Smooth muscle cell (in vitro differentiated cells): ENCODE data around the gene TSPAN4. TPM values are rescaled to one million over a fixed set of nuclear protein-coding genes. Genes with fewer than 3 reads are reported as not detected.
A peak's percentile ranks its signal among the peaks of the same experiment; 100 is the strongest.

Source experiments
- DNase-seq: peaks from one replicate; lab custom pipeline; 2025; ENCODE audit not compliant: unreplicated experiment; lab: John Stamatoyannopoulos, UW
- H2AFZ ChIP-seq: fragments of 200-600 bp; sonication (generic); 2 replicates; pipeline ENCODE4 v1.6.0; 2016; ENCODE audit warnings: antibody characterized with exemption, low read depth, mild to moderate bottlenecking
- H3F3A ChIP-seq: fragments of 200-600 bp; sonication (generic); 2 replicates; pipeline ENCODE4 v1.6.0; 2017; ENCODE audit warnings: antibody characterized with exemption, low read depth
- H3K27ac ChIP-seq: fragments of 200-600 bp; sonication (generic); 2 replicates; pipeline ENCODE4 v1.5.1; 2016; ENCODE audit warnings: low read depth, mild to moderate bottlenecking
- H3K27me3 ChIP-seq: fragments of 200-600 bp; sonication (generic); 2 replicates; pipeline ENCODE4 v1.6.1; 2016; ENCODE audit warnings: low read depth, mild to moderate bottlenecking
- H3K36me3 ChIP-seq: fragments of 200-600 bp; sonication (generic); 2 replicates; pipeline ENCODE4 v1.5.1; 2016; ENCODE audit warnings: low read depth
- H3K4me1 ChIP-seq: fragments of 200-600 bp; sonication (generic); 2 replicates; pipeline ENCODE4 v1.5.1; 2016; ENCODE audit warnings: low read depth
- H3K4me2 ChIP-seq: fragments of 200-600 bp; sonication (generic); 2 replicates; pipeline ENCODE4 v1.6.0; 2016; ENCODE audit warnings: mild to moderate bottlenecking
- H3K4me3 ChIP-seq: fragments of 200-600 bp; sonication (generic); 2 replicates; pipeline ENCODE4 v1.5.1; 2016; ENCODE audit warnings: mild to moderate bottlenecking
- H3K79me2 ChIP-seq: fragments of 200-600 bp; sonication (generic); 2 replicates; pipeline ENCODE4 v1.6.0; 2016; ENCODE audit warnings: low read depth, mild to moderate bottlenecking
- H3K9ac ChIP-seq: fragments of 200-600 bp; sonication (generic); 2 replicates; pipeline ENCODE4 v1.6.0; 2016; ENCODE audit warnings: low read depth
- H3K9me3 ChIP-seq: fragments of 200-600 bp; sonication (generic); replicated peaks from 2 replicates; pipeline ENCODE4 v1.5.1; 2016; ENCODE audit warnings: low read depth
- H4K20me1 ChIP-seq: fragments of 200-600 bp; sonication (generic); 2 replicates; pipeline ENCODE4 v1.6.0; 2016; ENCODE audit warnings: low read depth
- WGBS: methylation state at CpG from one replicate; pipeline ENCODE4 v1.1.7; 2016; ENCODE audit warnings: low lambda C conversion rate; 5-methylcytosine and 5-hydroxymethylcytosine counted together
- polyA plus RNA-seq: library from polyadenylated mRNA; unstranded; fragments of >200 nt; fragmentation: Nextera tagmentation; extraction: Ambion mirVana; gene quantifications from 2 replicates; pipeline ENCODE4 v1.2.1, GENCODE V29; 2016
- total RNA-seq: library from RNA; depleted of rRNA; stranded (reverse); fragments of >200 nt; gene quantifications from 2 replicates; pipeline ENCODE4 v1.2.3, GENCODE V29; 2014
- TF ChIP-seq, protein P1 (sequence below): fragments of 200-600 bp; sonication (generic); IDR thresholded peaks from 2 replicates; pipeline ENCODE4 v1.5.1; 2017; ENCODE audit warnings: borderline replicate concordance, mild to moderate bottlenecking, antibody characterized with exemption; ENCODE audit not compliant: insufficient read depth, poor library complexity, severe bottlenecking

The TSPAN4 gene
- total and polyA plus RNA-seq, 2 experiments from 2014 or later, result 68.2 to 179 TPM

- Histone ChIP-seq H3K4me1 (peaks cover 40% of the 10 kb centered on the region), H3K36me3 (no peaks in the 10 kb centered on the region), H4K20me1 (peaks cover 43% of the 10 kb centered on the region), H3F3A (peaks cover 6% of the 10 kb centered on the region), H2AFZ (no peak overlapping the region), H3K4me3 (peak overlapping the region; percentile 48), H3K9ac (no peak overlapping the region), H3K4me2 (peak overlapping the region; percentile 83), H3K79me2 (no peaks in the 10 kb centered on the region), H3K27me3 (peaks cover 65% of the 10 kb centered on the region), H3K9me3 (no peaks in the 10 kb centered on the region), H3K27ac (no peak overlapping the region)
- no peak for DNase-seq
- TF ChIP-seq, protein P1, sequence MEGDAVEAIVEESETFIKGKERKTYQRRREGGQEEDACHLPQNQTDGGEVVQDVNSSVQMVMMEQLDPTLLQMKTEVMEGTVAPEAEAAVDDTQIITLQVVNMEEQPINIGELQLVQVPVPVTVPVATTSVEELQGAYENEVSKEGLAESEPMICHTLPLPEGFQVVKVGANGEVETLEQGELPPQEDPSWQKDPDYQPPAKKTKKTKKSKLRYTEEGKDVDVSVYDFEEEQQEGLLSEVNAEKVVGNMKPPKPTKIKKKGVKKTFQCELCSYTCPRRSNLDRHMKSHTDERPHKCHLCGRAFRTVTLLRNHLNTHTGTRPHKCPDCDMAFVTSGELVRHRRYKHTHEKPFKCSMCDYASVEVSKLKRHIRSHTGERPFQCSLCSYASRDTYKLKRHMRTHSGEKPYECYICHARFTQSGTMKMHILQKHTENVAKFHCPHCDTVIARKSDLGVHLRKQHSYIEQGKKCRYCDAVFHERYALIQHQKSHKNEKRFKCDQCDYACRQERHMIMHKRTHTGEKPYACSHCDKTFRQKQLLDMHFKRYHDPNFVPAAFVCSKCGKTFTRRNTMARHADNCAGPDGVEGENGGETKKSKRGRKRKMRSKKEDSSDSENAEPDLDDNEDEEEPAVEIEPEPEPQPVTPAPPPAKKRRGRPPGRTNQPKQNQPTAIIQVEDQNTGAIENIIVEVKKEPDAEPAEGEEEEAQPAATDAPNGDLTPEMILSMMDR, result no peak
- WGBS, result 7% methylated on average over 49 of the region's 66 CpGs
These were observed 15.3 kb upstream of the TSPAN4 start for GRCh38 chr11:827146-827896.

DNA sequence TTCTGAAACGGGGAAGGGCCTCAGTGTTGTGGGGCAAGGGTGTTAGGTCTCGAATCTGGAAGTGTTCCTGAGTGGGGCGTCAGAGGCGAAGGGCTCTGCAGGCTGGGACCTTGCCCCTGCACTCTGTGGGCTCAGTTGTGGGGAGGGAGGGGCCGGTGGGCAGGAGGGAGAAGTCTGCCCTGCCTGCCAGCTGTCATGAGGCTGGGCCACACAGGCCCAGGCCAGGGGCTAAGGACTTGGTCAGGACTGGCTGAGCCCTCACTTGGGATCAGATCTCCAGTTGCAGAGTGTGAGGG is 14.8 kb upstream of the TSPAN4 start, which contains the start of gene CRACR2B:
TSS of gene CRACR2B (plus strand) at position 23 of the 296 bp plus-strand sequence. CDS start 689 bp downstream, outside the sequence.
- TF ChIP-seq, protein P1, result no peak
- H3K4me2 ChIP-seq, result peak within 1 kb of the TSS; percentile 83
- H3K4me1 ChIP-seq, result peaks cover 42% of the 10 kb centered on the region
- no peak within 1 kb of the TSS for H3K27ac ChIP-seq
- DNase-seq, result no peak
- H3K9me3 ChIP-seq, result no peaks in the 10 kb centered on the region
- no peak within 1 kb of the TSS for H3K9ac ChIP-seq
- no peaks in the 10 kb centered on the region for H3K79me2 ChIP-seq
- H3K27me3 ChIP-seq, result peaks cover 65% of the 10 kb centered on the region
- H4K20me1 ChIP-seq, result peaks cover 40% of the 10 kb centered on the region
- H3K4me3 ChIP-seq, result peak within 1 kb of the TSS; percentile 48
- H3K36me3 ChIP-seq, result no peaks in the 10 kb centered on the region
- H2AFZ ChIP-seq, result no peak within 1 kb of the TSS
- WGBS, result 64% methylated on average over 5 of the region's 5 CpGs
- H3F3A ChIP-seq, result peaks cover 6% of the 10 kb centered on the region

DNA sequence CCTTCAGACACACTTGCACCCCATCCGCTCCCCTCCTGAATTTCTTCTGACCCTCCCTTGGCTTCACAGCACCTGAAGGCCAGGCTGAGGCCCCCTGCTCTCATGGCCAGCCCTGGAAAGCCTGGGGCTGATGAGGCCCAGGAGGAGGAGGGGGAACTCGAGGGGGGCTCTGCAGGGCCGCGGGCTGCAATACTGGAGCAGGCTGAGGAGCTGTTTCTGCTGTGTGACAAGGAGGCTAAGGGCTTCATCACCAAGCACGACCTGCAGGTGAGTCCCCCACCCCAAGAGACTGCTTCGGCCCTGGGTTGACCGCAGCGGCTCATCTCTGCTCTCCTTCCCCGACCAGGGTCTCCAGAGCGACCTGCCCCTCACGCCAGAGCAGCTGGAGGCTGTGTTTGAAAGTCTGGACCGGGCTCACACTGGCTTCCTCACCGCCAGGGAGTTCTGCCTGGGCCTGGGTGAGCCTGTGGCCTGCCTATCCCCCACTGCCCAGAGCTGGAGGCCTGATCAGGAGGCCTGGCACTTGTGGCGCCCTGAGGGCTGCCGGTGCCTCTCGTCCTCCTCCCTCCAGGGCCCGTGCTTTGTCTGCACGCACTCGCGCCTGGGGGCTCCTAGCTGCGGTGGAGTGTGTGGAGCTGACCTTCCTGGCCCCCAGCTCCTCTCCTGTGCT is 14.0 kb upstream of the TSPAN4 start:
- Histone ChIP-seq H4K20me1 (peaks cover 35% of the 10 kb centered on the region), H3F3A (peaks cover 6% of the 10 kb centered on the region), H3K36me3 (no peaks in the 10 kb centered on the region), H3K4me1 (peaks cover 42% of the 10 kb centered on the region), H3K27ac (no peak overlapping the region), H3K9me3 (no peaks in the 10 kb centered on the region), H2AFZ (no peak overlapping the region), H3K79me2 (peaks cover 5% of the 10 kb centered on the region), H3K4me3 (no peak overlapping the region), H3K4me2 (peak overlapping the region; percentile 85), H3K9ac (no peak overlapping the region), H3K27me3 (peaks cover 65% of the 10 kb centered on the region)
- no peak for DNase-seq
- TF ChIP-seq, protein P1, result no peak
- 64% methylated on average over 21 of the region's 21 CpGs for WGBS
